Ectodermal cell (in vitro differentiated cells): Measurements from ENCODE around the gene CREB5.

Experiments
- H3K27ac ChIP-seq: 2 replicates; pipeline ENCODE4 v1.7.0; 2013; ENCODE audit warnings: mild to moderate bottlenecking, low read depth, low read length; ENCODE audit not compliant: insufficient read depth, poor library complexity, severe bottlenecking
- H3K27me3 ChIP-seq: 2 replicates; pipeline ENCODE4 v1.7.0; 2013; ENCODE audit warnings: mild to moderate bottlenecking, low read length; ENCODE audit not compliant: insufficient read depth, control insufficient read depth, poor library complexity, severe bottlenecking
- H3K36me3 ChIP-seq: one replicate; pipeline ENCODE4 v1.7.0; 2013; ENCODE audit warnings: low read length; ENCODE audit not compliant: control insufficient read depth, insufficient read depth
- H3K4me1 ChIP-seq: one replicate; pipeline ENCODE4 v1.7.0; 2013; ENCODE audit warnings: low read length; ENCODE audit not compliant: control insufficient read depth, insufficient read depth
- H3K4me3 ChIP-seq: 2 replicates; pipeline ENCODE4 v1.7.0; 2013; ENCODE audit warnings: low read depth, low read length, control low read depth; ENCODE audit not compliant: insufficient read depth
- H3K9me3 ChIP-seq: 2 replicates; pipeline ENCODE4 v1.7.0; 2013; ENCODE audit warnings: mild to moderate bottlenecking, low read length, moderate library complexity; ENCODE audit not compliant: control insufficient read depth
- WGBS, 2 experiments: methylation state at CpG; one replicate each; pipeline ENCODE4 v1.1.7; 2013; ENCODE audit warnings: missing lambda C conversion rate in 2 of 2; 5-methylcytosine and 5-hydroxymethylcytosine counted together

Gene CREB5

GRCh38 chr7:28874001-28874400 lies 461.7 kb downstream of the CREB5 start:
- H3K9me3 ChIP-seq: no peaks in the 10 kb centered on the region
- H3K4me1 ChIP-seq: no peaks in the 10 kb centered on the region
- H3K4me3 ChIP-seq: no peak overlapping the region
- WGBS, 2 experiments: 86 to 88% methylated on average over 1 of the region's 1 CpG
- H3K27ac ChIP-seq: no peak overlapping the region
- H3K27me3 ChIP-seq: no peaks in the 10 kb centered on the region
- H3K36me3 ChIP-seq: no peaks in the 10 kb centered on the region
